Ramos (cell line): ENCODE data around the gene XCL2.

Experiments
- in situ Hi-C: fragments of 300-500 bp; cut with MboI; formaldehyde crosslinking; loops from one replicate; pipeline ENCODE4 v1.14.3; 2022; ENCODE audit warnings: low sequenced_read_pairs; ENCODE audit not compliant: unreplicated experiment

XCL2 gene

GRCh38 chr1:168518813-168519212, 25.0 kb downstream of the XCL2 start:
- in situ Hi-C loops: no loop called here

- in situ Hi-C loops: no loop called here
Measured at GRCh38 chr1:168518201-168518689, 25.6 kb downstream of the XCL2 start.

GRCh38 chr1:168514455-168514854, 29.3 kb downstream of the XCL2 start:
- in situ Hi-C loops: no loop called here

- in situ Hi-C loops: no loop called here
Measured at GRCh38 chr1:168513656-168514404, 30.0 kb downstream of the XCL2 start.

- in situ Hi-C loops: no loop called here
Measured at GRCh38 chr1:168512864-168513595, 30.8 kb downstream of the XCL2 start.

GRCh38 chr1:168509875-168510791, 33.7 kb downstream of the XCL2 start:
- in situ Hi-C loops: no loop called here

GRCh38 chr1:168509210-168509609, 34.6 kb downstream of the XCL2 start:
- in situ Hi-C loops: no loop called here

DNA sequence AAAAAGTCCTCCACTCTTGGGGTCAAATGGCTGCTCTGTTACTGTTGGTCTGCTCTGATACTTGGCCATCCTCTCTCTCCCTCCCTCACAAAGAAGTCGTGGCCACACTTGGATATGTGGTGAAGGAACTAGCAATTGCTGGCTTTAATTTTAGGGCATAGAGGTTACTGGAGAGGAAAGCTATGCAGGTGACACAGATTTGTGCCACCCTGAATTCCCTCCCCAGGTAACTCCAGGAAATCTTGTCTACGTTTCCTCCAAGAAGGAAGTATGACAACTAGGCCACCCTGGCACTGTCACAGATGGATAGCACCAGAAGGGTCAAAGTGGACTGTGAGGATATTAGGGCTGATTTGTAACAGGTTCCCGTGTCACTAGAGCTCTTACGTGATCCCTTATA, 36.0 kb downstream of the XCL2 start:
- in situ Hi-C loops: no loop called here

- in situ Hi-C loops: no loop called here
Measured at GRCh38 chr1:168507231-168507630, 36.6 kb downstream of the XCL2 start.

GRCh38 chr1:168506204-168506819, 37.5 kb downstream of the XCL2 start:
- in situ Hi-C loops: no loop called here

- in situ Hi-C loops: no loop called here
Measured at GRCh38 chr1:168505006-168505405, 38.8 kb downstream of the XCL2 start.

DNA sequence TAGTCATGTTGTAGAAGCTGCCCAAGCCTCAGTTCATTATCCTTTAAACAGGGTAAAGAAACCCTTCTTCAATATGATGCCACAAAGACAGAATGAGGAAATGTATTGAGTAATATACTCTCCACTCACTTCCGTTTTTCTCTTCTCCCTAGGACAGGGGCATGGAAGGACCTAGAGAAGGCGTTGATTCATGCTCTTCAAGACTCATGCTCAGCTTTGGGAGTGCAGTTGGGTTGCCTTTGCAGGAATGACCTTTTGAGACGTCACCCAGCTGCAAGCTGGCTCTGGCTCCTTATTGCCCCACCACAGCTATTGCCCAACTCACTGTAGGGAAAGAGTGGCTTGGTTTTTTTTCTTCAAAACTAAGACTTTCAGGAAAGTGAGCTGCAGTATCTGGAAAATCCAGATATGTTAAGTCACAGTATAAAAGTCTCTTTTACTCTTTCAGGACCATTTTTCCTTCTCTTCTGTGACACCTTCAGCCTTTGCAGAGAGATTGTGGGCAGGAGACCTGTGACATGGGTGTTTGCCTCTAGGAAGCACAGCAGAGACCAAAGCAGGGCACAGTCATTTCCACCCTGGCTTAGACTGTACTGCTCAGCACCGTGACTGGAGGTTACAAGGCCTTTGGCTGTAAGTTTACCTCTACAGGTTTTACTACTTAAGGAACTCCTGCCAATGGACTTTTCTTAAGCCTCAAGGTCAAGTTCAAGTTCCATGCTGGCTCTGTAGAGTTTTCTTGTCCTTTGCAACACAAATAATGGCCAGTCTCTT, 39.5 kb downstream of the XCL2 start:
- in situ Hi-C loops: no loop called here

GRCh38 chr1:168499688-168500049, 44.1 kb downstream of the XCL2 start:
- in situ Hi-C loops: no loop called here

GRCh38 chr1:168498956-168499687, 44.7 kb downstream of the XCL2 start:
- in situ Hi-C loops: no loop called here

DNA sequence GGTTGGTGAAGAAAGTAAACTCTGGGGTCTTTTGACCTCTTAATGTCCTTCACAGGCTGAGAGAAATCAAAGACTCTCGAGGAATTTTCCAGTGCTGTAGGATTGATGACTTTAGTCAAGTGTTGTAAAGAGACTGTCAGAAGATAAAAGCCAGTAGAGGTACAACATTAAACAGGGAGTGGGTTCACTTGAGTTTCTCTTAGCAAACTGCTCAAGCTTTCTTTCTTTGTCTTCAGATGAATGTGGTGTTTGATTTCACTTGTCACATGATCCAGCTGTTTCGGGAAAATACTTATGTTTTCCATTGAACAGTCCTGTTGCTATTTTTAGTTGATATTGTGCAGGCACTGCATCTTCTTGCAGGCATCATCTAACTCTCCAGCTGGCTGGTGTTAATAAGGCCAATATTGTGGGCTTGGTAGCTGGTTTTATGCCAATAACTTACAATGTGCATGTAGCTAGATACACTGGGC, 45.6 kb downstream of the XCL2 start:
- in situ Hi-C loops: no loop called here

GRCh38 chr1:168497376-168497950, 46.3 kb downstream of the XCL2 start:
- in situ Hi-C loops: no loop called here

GRCh38 chr1:168491527-168492164, 52.2 kb downstream of the XCL2 start:
- in situ Hi-C loops: no loop called here
